GM15510 (cell line): ENCODE results near the gene AFG1L.

Experiments used
- POLR2A ChIP-seq: IDR thresholded peaks from 3 replicates; pipeline ENCODE4 v1.6.1; 2011; ENCODE audit warnings: borderline replicate concordance; ENCODE audit not compliant: insufficient read length; ENCODE audit errors: extremely low read depth

The AFG1L gene

GRCh38 chr6:108535114-108535742 lies 240.4 kb downstream of the AFG1L start:
- no peak for TF ChIP-seq POLR2A

DNA sequence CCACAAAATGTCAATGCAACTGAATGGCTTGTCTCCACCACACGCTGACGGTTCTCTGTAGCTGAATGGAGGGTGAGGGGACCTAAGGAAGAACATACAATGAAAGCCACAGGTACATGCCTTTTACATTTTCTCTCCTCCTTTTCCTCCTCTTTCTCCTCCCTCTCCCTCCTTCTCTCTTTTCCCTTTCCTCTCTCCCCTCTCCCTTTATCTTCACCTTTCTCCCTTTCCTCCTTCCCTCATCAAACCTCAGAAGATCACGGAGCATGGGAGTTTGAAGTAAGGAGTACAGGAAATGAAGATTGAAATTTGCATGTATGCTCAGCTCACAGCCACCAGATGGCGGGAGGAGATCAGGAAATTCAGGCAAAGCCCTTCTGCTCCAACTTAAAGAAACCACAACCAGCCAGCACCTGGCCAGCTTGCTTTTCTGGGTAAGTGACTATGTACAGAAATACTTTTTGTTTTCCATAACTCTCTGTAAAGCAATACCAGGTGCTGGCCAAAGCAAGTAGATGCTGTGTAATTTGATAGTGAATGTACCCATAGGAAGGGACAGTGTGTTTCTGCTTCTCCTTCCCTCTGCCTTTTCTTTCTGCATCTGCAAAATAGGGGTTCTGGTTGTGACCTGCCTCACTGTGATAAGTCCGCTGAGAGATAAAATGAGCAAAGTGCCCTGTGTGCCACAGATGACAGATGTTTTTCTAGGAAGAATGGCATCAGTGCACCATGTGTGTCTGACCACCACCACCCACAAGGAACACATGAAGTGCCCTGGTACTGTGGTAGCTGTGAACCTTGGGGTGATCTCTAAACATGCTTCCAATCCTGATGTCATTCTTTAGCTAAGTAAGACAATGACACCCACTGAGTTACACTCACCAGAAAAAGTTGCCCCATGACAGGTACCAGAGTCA lies 247.2 kb downstream of the AFG1L start:
- no peak for TF ChIP-seq POLR2A

- TF ChIP-seq POLR2A, result no peak
Observed at GRCh38 chr6:108543175-108543940, 248.5 kb downstream of the AFG1L start.

- TF ChIP-seq POLR2A, result no peak
Observed at GRCh38 chr6:108544606-108545005, 249.8 kb downstream of the AFG1L start.

DNA sequence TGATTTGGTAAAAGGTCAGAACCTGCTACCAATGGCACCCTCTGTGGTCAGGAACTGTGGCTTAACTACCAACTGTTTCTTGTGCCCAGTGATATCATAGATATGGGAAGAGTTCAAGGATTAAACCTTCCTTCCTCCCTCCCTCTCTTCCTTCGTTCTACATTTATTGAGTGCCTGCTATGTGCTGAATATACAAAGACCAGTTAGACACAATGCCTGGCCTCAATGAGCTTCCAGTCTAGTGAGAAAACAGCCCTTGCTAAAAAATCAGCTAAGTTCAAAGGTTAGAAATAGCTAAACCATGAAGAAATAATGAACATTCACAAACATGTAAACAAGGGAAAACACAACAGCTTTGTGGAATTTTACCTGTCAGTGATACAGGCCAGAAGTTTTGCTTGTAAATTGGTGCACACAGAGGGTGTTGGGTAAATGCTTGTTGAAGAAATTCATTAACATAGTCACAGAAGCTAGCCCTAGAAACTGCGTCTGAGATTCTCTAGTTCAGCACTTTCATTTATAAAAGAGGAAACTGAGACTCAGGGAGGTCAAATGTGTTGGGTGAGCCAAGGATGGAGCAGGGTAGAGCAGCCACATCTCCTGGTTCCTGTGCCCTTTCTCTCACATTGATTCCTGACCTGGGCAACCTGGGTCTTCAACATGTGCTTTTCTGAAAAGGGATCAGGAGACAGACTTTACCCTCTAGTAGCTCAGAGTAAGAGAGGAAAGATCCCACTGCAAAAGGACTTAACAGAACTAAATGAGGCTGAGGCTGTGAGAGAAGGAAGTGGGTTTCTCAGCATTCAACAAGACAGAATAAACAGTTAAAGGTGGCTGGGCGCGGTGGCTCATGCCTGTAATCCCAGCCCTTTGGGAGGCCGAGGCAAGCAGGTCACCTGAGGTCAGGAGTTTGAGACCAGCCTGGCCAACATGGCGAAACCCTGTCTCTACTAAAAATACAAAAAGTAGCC lies 251.5 kb downstream of the AFG1L start:
- no peak for TF ChIP-seq POLR2A

- TF ChIP-seq POLR2A, result no peak
Observed at GRCh38 chr6:108549241-108549640, 254.4 kb downstream of the AFG1L start.

GRCh38 chr6:108549741-108550140 lies 254.9 kb downstream of the AFG1L start:
- TF ChIP-seq POLR2A, result no peak

GRCh38 chr6:108550256-108550655 lies 255.4 kb downstream of the AFG1L start:
- no peak for TF ChIP-seq POLR2A

- TF ChIP-seq POLR2A, result no peak
Observed at GRCh38 chr6:108555399-108556052, 260.7 kb downstream of the AFG1L start.

DNA sequence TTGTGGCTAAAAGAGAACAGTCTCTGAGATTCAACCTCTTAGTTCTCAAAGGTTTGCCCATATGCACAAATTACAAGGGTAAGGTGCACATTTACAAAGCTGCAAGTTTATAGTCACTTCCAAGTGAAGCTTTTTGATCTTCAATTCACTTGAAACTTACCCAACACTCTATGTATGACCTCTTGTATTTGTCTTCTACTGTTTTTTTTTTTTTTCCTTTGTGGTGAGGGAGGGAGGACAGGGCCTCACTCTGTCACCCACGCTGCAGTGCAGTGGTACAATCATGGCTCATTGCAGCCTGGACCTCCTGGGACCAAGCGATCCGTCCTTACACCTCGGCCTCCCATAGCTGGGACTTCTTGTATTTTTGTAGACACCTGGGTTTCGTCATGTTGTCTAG lies 261.4 kb downstream of the AFG1L start:
- no peak for TF ChIP-seq POLR2A

- no peak for TF ChIP-seq POLR2A
Observed at GRCh38 chr6:108556866-108557493, 262.1 kb downstream of the AFG1L start.

GRCh38 chr6:108557494-108558371 lies 262.9 kb downstream of the AFG1L start:
- TF ChIP-seq POLR2A, result no peak

DNA sequence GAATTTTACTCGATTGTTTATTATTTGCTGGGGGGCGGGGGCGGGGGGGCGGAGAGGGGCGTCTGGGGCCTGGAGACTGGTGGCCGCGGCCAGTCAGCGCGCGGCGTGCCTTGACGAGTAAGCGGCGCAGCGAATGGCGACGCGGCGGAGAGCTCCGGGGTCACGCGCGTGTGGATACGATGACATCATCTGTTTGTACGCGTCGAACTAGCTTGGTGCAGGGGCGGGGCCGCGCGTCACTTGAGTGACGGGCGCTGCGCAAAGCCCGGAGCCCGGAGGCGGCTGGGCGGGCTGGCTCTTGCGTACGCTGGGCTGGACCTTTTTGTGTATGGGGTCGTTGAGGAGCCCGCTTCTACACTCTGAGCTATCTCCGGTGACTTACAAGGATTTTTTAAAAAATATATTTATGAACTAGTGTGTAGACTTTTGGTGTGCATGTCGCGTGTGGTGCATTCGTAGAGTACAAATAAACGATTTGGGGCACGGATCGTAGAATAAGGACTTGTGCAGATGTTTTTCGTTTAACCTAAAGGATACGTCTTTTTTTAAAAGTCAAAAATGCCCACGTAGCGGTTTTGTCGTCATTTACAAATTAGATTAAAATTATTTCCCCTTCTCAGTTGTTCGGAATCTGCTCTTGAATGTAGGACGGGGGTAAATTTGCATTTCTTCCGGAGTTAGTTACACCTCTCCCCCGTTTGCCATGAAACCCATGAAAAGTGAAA lies 263.7 kb downstream of the AFG1L start:
- no peak for TF ChIP-seq POLR2A
